ENCODE data around the gene FGFRL1.

Gene FGFRL1

GRCh38 chr4:985123-985830 lies 26.1 kb upstream of the FGFRL1 start:
- DNase-seq, result peak; percentile 80 to 81
- TF ChIP-seq POLR2A (IDR thresholded peaks at IDR 0.05; ENCODE audit: low read length) (peak; percentile 40), GATA1 (IDR thresholded peaks at IDR 0.05; ENCODE audit: low read depth, low read length) (no peak)

GRCh38 chr4:986428-986878 lies 25.0 kb upstream of the FGFRL1 start:
- DNase-seq, result no peak
- no peak for TF ChIP-seq GATA1 (IDR thresholded peaks at IDR 0.05; ENCODE audit: low read depth, low read length)
- TF ChIP-seq POLR2A (IDR thresholded peaks at IDR 0.05; ENCODE audit: low read length), result no peak

GRCh38 chr4:986879-987623 lies 24.4 kb upstream of the FGFRL1 start, which contains the start of gene IDUA:
TSS of gene IDUA (plus strand) at chr4:987044. CDS start at chr4:987085, 41 bp downstream.
- peak; percentile 80 to 81 for DNase-seq
- TF ChIP-seq POLR2A (IDR thresholded peaks at IDR 0.05; ENCODE audit: low read length), result peak; percentile 48
- TF ChIP-seq GATA1 (IDR thresholded peaks at IDR 0.05; ENCODE audit: low read depth, low read length), result no peak

GRCh38 chr4:987624-988513 lies 23.6 kb upstream of the FGFRL1 start:
- DNase-seq, result no peak
- no peak for TF ChIP-seq POLR2A (IDR thresholded peaks at IDR 0.05; ENCODE audit: low read length)
- TF ChIP-seq GATA1 (IDR thresholded peaks at IDR 0.05; ENCODE audit: low read depth, low read length), result no peak

GRCh38 chr4:988726-989721 lies 22.4 kb upstream of the FGFRL1 start:
- no peak for DNase-seq
- TF ChIP-seq POLR2A (IDR thresholded peaks at IDR 0.05; ENCODE audit: low read length), result no peak
- TF ChIP-seq GATA1 (IDR thresholded peaks at IDR 0.05; ENCODE audit: low read depth, low read length), result no peak

- no peak for DNase-seq
These were observed 21.5 kb upstream of the FGFRL1 start for GRCh38 chr4:989722-990471.

GRCh38 chr4:990746-991367 lies 20.6 kb upstream of the FGFRL1 start:
- DNase-seq, result no peak
- TF ChIP-seq POLR2A (IDR thresholded peaks at IDR 0.05; ENCODE audit: low read length), result no peak
- TF ChIP-seq GATA1 (IDR thresholded peaks at IDR 0.05; ENCODE audit: low read depth, low read length), result no peak

More at GRCh38 chr4:989722-990471, 21.5 kb upstream of the FGFRL1 start:
- TF ChIP-seq GATA1 (IDR thresholded peaks at IDR 0.05; ENCODE audit: low read depth, low read length), result no peak
- TF ChIP-seq POLR2A (IDR thresholded peaks at IDR 0.05; ENCODE audit: low read length), result no peak

- no peak for DNase-seq
- TF ChIP-seq GATA1 (IDR thresholded peaks at IDR 0.05; ENCODE audit: low read depth, low read length) (no peak), POLR2A (IDR thresholded peaks at IDR 0.05; ENCODE audit: low read length) (no peak)
These were observed 19.8 kb upstream of the FGFRL1 start for GRCh38 chr4:991451-992296.

- DNase-seq, result no peak
- TF ChIP-seq GATA1 (IDR thresholded peaks at IDR 0.05; ENCODE audit: low read depth, low read length), result no peak
- no peak for TF ChIP-seq POLR2A (IDR thresholded peaks at IDR 0.05; ENCODE audit: low read length)
These were observed 18.9 kb upstream of the FGFRL1 start for GRCh38 chr4:992297-993110.
